Adrenal gland (tissue), 12 donors: ENCODE measurements around the gene PLP2. TPM values are rescaled to one million over a fixed set of nuclear protein-coding genes. Genes with fewer than 3 reads are reported as not detected.

Source experiments
- DNase-seq, 7 donors: peaks; one replicate each; pipeline ENCODE4 v3.0.0-alpha.2; 2019 to 2020
- H3K27ac ChIP-seq, 5 donors: fragments of 200-600 bp; sonication (generic) in 4 of 5; 1 replicate in 3 of 5; 2 replicates in 2 of 5; pipeline versions ENCODE4 v1.5.1 to v1.8.0; 2016 to 2020; ENCODE audit warnings: mild to moderate bottlenecking in 1 of 5
- H3K27me3 ChIP-seq: fragments of 200-600 bp; 2 replicates; pipeline ENCODE4 v1.8.0; 2021
- H3K36me3 ChIP-seq, 2 donors: fragments of 200-600 bp; replicated peaks in 1 of 2; 1 replicate in 1 of 2; 2 replicates in 1 of 2; pipeline versions ENCODE4 v1.5.1 to v1.8.0; 2018 to 2022
- H3K4me1 ChIP-seq, 2 donors: fragments of 200-600 bp; replicated peaks in 1 of 2; 1 replicate in 1 of 2; 2 replicates in 1 of 2; pipeline versions ENCODE4 v1.5.1 to v1.8.0; 2018 to 2021
- H3K4me3 ChIP-seq, 4 donors: fragments of 200-600 bp; sonication (generic) in 3 of 4; one replicate each; pipeline ENCODE4 v1.5.1; 2016 to 2018
- H3K9me3 ChIP-seq, 3 donors: fragments of 200-600 bp; sonication (generic) in 1 of 3; replicated peaks in 1 of 3; 1 replicate in 2 of 3; 2 replicates in 1 of 3; pipeline versions ENCODE4 v1.5.1 to v1.8.0; 2016 to 2021
- POLR2A ChIP-seq, 2 donors: fragments of 450-650 bp; IDR thresholded peaks; one replicate each; pipeline ENCODE4 v1.6.1; 2017; ENCODE audit warnings: antibody characterized with exemption in 2 of 2, mild to moderate bottlenecking in 2 of 2, moderate library complexity in 1 of 2
- WGBS, 4 donors: extraction: QIAGEN DNeasy Blood & Tissue Kit in 2 of 4; methylation state at CpG; one replicate each; pipeline versions ENCODE4 v1.1.5 to v1.1.7; 2013 to 2017; 5-methylcytosine and 5-hydroxymethylcytosine counted together
- intact Hi-C, 2 donors: fragments of 100-400 bp; cut with DNase I; formaldehyde crosslinking; loops; one replicate each; pipeline versions ENCODE4 v1.14.1 to v1.15.0; 2022 to 2023
- polyA plus RNA-seq, 3 donors: library from polyadenylated mRNA; stranded (reverse); fragments of 200-250 nt in 2 of 3; fragments of 350-450 nt in 1 of 3; fragmentation: Illumina TruSeq in 1 of 3; extraction: RNeasy Lipid Tissue Mini Kit (QIAGEN cat#74804) in 1 of 3; gene quantifications; one replicate each; pipeline ENCODE4 v1.2.3, GENCODE V29; 2013 to 2014
- total RNA-seq, 9 donors: library from RNA; depleted of rRNA in 4 of 9; stranded (reverse); fragments of >200 nt in 4 of 9; fragments of 120-200 nt in 1 of 9; fragmentation: NEBNext Ultra II Directional in 1 of 9; extraction: Animal tissue kit (Norgen Biotek cat#: 25700) in 1 of 9; gene quantifications; one replicate each; pipeline versions ENCODE4 v1.1.0 to v1.2.4, GENCODE V29; 2013 to 2023
- TF ChIP-seq, protein P1 (sequence below), 6 experiments: fragments of 450-650 bp in 4 of 6; fragments of 200-600 bp in 2 of 6; sonication (generic) in 1 of 6; IDR thresholded peaks; 1 replicate in 5 of 6; 2 replicates in 1 of 6; pipeline versions ENCODE4 v1.5.1 to v1.8.0; 2016 to 2021; ENCODE audit warnings: antibody characterized with exemption in 6 of 6, mild to moderate bottlenecking in 2 of 6, moderate library complexity in 1 of 6
- donor health status: healthy with polysubstance abuse.
- donor health status: Bipolar disorder and iron deficiency.
- donor health status: DM: yes; HTN: yes; CAD: no.
- donor health status: DM: no; HTN: no; CAD: no.
- donor health status: DM: no; HTN: no; CAD: no.
- donor health status: DM: yes; HTN: yes; CAD: no.

Gene PLP2
- total and polyA plus RNA-seq, 12 donors = 52.1 to 724 (median 177) TPM

GRCh38 chrX:49209434-49210251, 37.9 kb downstream of the PLP2 start:
- 56 to 77% (median 60%) methylated on average over 4 to 28 of the region's 28 CpGs for WGBS, 4 donors
- Histone ChIP-seq H3K4me3 (no peak overlapping the region), H3K9me3 (no peaks in the 10 kb centered on the region), H3K36me3 (no peaks in the 10 kb centered on the region), H3K4me1 (no peaks in the 10 kb centered on the region), H3K27me3 (peaks cover 6% of the 10 kb centered on the region), H3K27ac (no peak overlapping the region)
- no peak for DNase-seq
- no peak for TF ChIP-seq POLR2A (IDR thresholded peaks at IDR 0.05)
- TF ChIP-seq, protein P1, sequence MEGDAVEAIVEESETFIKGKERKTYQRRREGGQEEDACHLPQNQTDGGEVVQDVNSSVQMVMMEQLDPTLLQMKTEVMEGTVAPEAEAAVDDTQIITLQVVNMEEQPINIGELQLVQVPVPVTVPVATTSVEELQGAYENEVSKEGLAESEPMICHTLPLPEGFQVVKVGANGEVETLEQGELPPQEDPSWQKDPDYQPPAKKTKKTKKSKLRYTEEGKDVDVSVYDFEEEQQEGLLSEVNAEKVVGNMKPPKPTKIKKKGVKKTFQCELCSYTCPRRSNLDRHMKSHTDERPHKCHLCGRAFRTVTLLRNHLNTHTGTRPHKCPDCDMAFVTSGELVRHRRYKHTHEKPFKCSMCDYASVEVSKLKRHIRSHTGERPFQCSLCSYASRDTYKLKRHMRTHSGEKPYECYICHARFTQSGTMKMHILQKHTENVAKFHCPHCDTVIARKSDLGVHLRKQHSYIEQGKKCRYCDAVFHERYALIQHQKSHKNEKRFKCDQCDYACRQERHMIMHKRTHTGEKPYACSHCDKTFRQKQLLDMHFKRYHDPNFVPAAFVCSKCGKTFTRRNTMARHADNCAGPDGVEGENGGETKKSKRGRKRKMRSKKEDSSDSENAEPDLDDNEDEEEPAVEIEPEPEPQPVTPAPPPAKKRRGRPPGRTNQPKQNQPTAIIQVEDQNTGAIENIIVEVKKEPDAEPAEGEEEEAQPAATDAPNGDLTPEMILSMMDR (IDR thresholded peaks at IDR 0.05) = no peak
- intact Hi-C loops = no loop called here

DNA sequence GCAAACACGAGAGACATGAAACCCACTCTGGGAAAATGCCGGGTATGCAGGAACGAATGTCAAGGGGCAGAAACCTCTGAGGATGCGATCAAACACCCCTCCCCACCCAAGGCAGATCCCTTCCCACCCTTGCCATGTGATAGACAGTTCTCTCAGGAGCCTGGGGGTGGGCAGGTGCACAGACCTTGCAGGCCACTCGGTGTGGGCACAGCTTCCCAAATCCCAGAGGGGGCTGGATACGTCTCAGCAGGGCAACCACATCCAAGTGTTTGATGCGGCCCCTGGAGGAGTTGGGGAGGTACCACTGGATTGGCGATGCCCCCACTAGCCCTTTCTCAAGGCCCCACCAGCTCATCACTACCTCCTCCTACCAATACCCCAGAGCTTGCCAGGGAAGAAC, 38.7 kb downstream of the PLP2 start:
- Histone ChIP-seq H3K4me1 (no peaks in the 10 kb centered on the region), H3K36me3 (no peaks in the 10 kb centered on the region), H3K27me3 (peaks cover 6% of the 10 kb centered on the region), H3K9me3 (no peaks in the 10 kb centered on the region), H3K27ac (no peak overlapping the region), H3K4me3 (no peak overlapping the region)
- TF ChIP-seq, protein P1 (IDR thresholded peaks at IDR 0.05) = no peak
- no peak for TF ChIP-seq POLR2A (IDR thresholded peaks at IDR 0.05)
- DNase-seq = no peak
- intact Hi-C loops = no loop called here
- 65 to 78% (median 71%) methylated on average over 5 to 8 of the region's 8 CpGs for WGBS, 4 donors

DNA sequence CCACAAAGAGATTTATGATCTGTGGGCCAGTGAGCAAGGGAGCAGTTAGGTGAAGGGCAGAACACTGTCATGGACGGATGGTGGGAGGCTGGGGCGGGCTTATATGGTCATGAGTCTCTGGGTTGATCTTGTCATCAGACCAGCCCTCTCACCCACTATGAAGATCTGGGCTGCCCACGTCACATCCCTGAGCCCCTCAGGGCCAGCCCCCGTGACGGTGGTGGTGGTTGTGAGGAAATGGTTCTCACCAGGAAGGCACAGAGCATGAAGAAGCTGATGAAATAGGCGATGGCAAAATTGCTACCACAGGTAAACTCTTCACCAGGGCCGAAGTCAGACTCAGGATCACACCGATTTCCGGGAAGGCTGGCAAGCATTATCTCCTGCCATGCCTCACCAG, 39.4 kb downstream of the PLP2 start:
- intact Hi-C loops = no loop called here
- DNase-seq = no peak
- Histone ChIP-seq H3K4me3 (no peak overlapping the region), H3K27me3 (peaks cover under 1% of the 10 kb centered on the region), H3K9me3 (no peaks in the 10 kb centered on the region), H3K27ac (no peak overlapping the region), H3K36me3 (no peaks in the 10 kb centered on the region), H3K4me1 (no peaks in the 10 kb centered on the region)
- TF ChIP-seq, protein P1 (IDR thresholded peaks at IDR 0.05) = no peak
- no peak for TF ChIP-seq POLR2A (IDR thresholded peaks at IDR 0.05)
- 79 to 92% (median 84%) methylated on average over 9 of the region's 9 CpGs; no CpG with 5 or more reads in 1 of the 4 donors for WGBS, 4 donors

- no peak overlapping the region for H3K4me3 ChIP-seq
- intact Hi-C loops = no loop called here
- no peaks in the 10 kb centered on the region for H3K36me3 ChIP-seq
- DNase-seq = no peak
- H3K27ac ChIP-seq = no peak overlapping the region
- WGBS, 4 donors = 67 to 100% (median 88%) methylated on average over 2 of the region's 2 CpGs
- no peaks in the 10 kb centered on the region for H3K4me1 ChIP-seq
- H3K27me3 ChIP-seq = no peaks in the 10 kb centered on the region
- H3K9me3 ChIP-seq = no peaks in the 10 kb centered on the region
- TF ChIP-seq, protein P1 (IDR thresholded peaks at IDR 0.05) = no peak
- TF ChIP-seq POLR2A (IDR thresholded peaks at IDR 0.05) = no peak
Observed at GRCh38 chrX:49212209-49212608, 40.5 kb downstream of the PLP2 start.
